ENCODE data around the gene PARK7.

PARK7 gene

GRCh38 chr1:8024329-8024728 lies 62.8 kb downstream of the PARK7 start:
- no peak for DNase-seq (ENCODE audit: low spot score)

- DNase-seq (ENCODE audit: low spot score), result no peak
These were observed 63.7 kb downstream of the PARK7 start for GRCh38 chr1:8025061-8025670.

DNA sequence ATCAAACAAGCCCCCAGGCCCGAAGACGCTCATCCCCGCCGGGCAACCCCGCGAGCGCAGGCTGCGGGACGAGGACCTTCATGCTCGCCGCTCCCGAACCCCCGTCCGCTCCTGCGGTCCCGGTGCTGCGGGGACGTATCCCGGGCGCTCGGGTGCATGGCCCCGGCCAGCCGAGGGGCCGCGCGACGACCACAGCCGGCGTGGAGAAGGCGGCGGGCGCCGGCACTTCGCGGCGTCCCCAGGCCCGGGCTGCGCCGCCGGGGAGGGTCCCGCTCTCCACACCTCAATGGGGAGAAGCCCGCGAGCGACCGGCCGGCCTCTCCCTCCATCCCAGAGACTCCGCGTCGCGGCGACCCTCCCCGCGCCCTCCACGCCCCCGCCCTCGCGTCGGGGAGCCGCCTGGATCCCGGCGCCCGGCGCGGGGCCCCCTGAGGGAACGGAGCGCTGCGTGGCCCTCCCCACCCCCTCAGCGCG lies 64.2 kb downstream of the PARK7 start:
- no peak for DNase-seq (ENCODE audit: low spot score)

DNA sequence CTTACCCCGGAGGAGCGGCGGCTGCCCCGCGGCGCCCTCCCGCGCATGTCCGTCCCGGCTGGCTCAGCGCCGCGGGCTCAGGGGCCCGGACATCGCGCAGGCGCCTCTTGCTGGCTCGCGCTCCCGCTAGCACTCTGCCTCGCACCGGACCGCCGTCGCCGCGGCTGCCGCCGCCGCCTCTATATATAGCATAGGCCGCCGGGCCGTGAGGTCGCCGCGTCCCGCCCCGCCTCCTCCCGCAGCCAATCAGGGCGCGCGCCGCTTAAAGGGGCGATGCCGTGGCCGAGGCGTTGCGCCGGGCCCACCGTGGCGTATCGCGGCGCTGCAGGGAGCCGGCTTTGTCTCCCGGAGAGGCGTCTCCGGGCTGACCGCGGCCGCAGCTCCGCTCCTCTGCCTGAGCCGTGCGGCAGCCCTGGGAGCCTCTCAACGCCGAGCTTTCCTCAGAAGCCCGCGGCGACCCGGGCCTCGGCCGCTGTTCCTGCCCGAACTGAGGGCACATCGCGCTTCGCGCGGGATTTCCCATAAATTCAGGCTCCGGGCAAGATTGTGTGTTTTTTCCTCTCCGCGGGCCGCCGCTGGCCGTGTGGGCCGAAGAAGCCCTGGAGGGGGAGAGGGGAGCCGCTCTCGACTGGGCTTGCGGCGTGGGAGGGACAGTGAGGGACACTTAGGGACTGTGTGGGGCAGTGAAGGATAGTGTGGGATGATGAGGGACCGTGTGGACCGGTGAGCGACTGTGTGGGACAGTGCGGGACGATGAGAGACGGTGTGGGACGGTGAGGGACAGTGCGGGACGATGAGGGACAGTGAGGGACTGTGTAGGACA lies 64.9 kb downstream of the PARK7 start, which contains the start of gene ERRFI1:
TSS of gene ERRFI1 (minus strand) at position 157 of the 823 bp plus-strand sequence. CDS start 10,690 bp downstream, outside the sequence.
- peak; percentile 96 for DNase-seq (ENCODE audit: low spot score)

- no peak for DNase-seq (ENCODE audit: low spot score)
These were observed 65.7 kb downstream of the PARK7 start for GRCh38 chr1:8026976-8027747.

- no peak for DNase-seq (ENCODE audit: low spot score)
These were observed 66.4 kb downstream of the PARK7 start for GRCh38 chr1:8027748-8028570.

DNA sequence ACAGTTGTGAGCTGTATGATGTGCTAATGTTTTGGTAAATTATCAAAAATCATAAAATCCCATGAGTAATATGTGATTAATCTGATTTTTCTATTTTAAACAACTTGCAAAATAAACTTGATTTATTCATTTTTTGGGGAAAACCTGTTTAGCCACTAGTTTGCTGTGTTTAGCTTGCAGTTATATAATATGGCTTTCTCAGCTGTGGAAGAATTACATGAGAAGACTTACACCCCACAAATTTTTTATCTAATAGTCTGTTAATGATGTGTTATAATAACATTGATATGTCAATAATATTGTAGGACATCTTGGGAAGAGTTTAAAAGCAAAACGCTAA lies 67.0 kb downstream of the PARK7 start:
- DNase-seq (ENCODE audit: low spot score), result no peak

- DNase-seq (ENCODE audit: low spot score), result no peak
These were observed 69.8 kb downstream of the PARK7 start for GRCh38 chr1:8031176-8031785.

DNA sequence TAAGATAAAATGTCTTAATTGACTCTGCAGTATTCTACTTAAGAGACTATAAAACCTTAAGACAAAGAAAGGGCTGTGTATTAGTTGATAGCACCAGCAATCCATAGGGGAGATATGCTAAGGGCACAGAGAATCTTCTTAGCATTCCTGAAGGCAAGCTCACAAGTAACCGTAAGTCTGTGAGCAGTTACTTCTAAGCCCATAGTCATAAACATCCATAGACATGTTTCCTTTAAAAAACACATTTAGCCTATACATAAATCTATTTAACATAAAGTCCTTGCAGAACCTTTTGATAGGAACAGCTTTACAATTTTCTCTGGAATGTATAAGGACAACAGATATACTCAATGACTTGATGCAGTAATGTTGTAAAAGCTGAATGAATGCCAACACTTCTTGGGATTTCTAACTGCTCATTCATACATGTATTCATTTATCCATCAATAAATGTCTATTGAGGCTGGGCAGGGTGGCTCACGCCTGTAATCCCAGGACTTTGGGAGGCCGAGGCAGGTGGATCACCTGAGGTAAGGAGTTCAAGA lies 70.9 kb downstream of the PARK7 start:
- DNase-seq (ENCODE audit: low spot score), result no peak

DNA sequence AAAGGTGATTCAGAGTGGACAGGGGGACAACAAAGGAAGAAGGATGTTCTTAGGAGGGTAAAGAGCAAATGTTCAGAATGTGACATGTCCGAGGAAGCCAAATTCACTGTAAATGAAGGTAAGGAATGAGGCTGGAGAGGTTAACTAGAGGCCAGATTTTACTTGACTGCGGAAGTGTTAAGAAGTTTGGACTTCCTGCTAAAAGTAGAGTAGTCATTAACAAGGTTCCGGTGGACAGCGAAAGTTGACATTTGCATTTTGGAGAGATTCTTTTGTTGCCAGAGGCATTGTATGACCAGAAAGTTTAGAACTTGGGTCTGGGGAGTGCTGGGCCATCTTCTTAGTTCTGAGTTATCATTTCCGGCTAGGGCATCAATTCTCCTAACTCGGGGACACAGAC lies 71.8 kb downstream of the PARK7 start:
- DNase-seq (ENCODE audit: low spot score), result no peak

All from Ammon's horn (tissue), 1 donor.